ENCODE data around the gene RNF25.

Gene RNF25

DNA sequence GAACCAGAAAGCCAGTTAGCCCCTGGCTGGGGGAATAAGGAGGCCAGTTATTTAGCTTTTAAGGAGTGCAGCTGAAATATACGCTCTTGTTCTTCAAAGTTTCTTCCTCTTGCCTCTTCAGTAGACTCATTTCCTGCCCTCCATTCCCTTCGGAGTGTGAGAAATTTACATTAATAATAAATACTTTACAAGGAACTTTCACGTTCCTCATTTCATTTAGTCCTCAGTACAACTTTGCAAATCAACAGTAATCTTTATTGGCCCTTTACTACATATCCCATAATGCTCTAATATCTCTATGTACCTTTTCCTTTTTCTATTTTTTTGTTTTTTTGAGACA, 48.5 kb downstream of the RNF25 start:
- TF ChIP-seq, protein P1, sequence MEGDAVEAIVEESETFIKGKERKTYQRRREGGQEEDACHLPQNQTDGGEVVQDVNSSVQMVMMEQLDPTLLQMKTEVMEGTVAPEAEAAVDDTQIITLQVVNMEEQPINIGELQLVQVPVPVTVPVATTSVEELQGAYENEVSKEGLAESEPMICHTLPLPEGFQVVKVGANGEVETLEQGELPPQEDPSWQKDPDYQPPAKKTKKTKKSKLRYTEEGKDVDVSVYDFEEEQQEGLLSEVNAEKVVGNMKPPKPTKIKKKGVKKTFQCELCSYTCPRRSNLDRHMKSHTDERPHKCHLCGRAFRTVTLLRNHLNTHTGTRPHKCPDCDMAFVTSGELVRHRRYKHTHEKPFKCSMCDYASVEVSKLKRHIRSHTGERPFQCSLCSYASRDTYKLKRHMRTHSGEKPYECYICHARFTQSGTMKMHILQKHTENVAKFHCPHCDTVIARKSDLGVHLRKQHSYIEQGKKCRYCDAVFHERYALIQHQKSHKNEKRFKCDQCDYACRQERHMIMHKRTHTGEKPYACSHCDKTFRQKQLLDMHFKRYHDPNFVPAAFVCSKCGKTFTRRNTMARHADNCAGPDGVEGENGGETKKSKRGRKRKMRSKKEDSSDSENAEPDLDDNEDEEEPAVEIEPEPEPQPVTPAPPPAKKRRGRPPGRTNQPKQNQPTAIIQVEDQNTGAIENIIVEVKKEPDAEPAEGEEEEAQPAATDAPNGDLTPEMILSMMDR (IDR thresholded peaks at IDR 0.05; ENCODE audit: control insufficient read depth, insufficient read depth, low read depth, low read length, missing control alignments): no peak
- no peak overlapping the region for H3K4me3 ChIP-seq (ENCODE audit: control insufficient read depth, low read depth, low read length)

DNA sequence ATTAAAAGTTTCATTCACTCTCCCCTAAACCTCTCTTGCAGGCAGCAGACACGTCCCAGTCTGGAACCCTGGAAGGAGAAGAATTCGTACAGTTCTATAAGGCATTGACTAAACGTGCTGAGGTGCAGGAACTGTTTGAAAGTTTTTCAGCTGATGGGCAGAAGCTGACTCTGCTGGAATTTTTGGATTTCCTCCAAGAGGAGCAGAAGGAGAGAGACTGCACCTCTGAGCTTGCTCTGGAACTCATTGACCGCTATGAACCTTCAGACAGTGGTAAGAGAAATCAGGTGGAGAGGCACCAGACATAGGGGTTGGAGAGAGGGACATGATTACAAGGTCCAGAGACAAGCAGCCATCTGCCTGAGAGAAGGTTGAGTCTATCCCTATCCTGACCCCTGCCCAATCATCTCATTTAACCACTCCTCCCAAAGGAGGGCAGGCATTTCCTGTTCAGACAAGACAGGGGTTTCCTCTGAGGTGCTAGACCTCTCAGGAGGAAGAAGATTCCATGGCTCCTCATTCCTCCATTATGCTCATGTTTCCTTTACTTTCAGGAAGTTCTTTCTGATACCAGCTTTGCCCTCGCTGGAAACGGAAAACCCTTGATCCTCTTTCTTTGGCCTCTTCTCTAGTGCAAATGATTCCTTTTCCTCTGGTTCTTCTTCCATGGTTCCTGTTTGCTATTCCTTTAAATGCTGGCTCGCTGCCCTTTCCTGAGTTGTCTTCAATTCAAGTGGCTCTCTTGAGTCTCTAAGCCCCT, 49.0 kb downstream of the RNF25 start:
- no peak for DNase-seq (ENCODE audit: low read depth)

More for the DNA sequence above, 48.5 kb downstream of the RNF25 start:
- no peak for DNase-seq (ENCODE audit: low read depth)

DNA sequence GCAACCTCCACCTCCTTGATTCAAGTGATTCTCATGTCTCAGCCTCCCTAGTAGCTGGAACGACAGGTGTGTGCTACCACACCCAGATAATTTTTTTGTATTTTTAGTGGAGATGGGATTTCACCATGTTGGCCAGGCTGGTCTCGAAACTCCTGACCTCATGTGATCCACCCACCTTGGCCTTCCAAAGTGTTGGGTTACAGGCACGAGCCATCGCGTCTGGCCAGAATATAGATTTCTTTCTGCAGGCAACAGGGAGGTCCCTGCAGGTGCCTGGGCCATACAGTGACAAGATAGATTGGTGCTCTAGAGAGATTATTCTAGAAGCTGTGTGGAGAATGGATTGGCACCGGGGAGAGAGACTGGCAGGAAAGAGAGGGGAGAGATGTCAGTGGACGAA, 50.8 kb downstream of the RNF25 start:
- TF ChIP-seq, protein P1 (IDR thresholded peaks at IDR 0.05; ENCODE audit: control insufficient read depth, insufficient read depth, low read depth, low read length, missing control alignments): no peak
- DNase-seq (ENCODE audit: low read depth): no peak

More for the DNA sequence above, 49.0 kb downstream of the RNF25 start:
- no peak overlapping the region for H3K4me3 ChIP-seq (ENCODE audit: control insufficient read depth, low read depth, low read length)
- TF ChIP-seq, protein P1 (IDR thresholded peaks at IDR 0.05; ENCODE audit: control insufficient read depth, insufficient read depth, low read depth, low read length, missing control alignments): no peak

DNA sequence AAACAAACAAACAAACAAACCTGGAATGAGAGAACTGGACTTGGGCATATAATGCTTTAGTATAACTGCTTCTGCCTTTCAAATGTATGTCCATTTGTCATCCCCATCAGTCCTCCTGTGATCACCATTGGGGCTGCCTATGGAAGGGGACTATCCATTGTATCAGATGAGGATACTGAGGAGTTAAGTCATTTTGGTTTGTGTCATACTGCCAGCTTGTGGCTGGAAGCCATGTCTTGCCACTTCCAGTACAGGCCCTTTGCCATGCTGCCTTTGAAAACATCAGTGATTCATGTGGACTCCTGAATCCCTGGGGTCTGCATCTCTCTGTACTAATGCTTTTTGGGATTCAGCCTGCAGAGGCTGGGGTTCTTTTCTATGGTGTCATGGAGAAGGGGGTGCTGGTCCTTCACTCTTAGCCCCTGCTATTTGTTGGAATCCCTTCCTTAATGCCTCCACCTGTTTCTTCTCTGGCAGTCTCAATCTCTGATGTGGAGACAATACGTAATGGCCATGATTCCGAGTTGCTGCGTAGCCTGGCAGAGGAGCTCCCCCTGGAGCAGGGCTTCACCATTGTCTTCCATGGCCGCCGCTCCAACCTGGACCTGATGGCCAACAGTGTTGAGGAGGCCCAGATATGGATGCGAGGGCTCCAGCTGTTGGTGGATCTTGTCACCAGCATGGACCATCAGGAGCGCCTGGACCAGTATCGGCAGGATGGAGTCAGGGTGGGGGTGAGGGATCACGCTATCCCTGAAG, 53.5 kb downstream of the RNF25 start:
- H3K4me3 ChIP-seq (ENCODE audit: control insufficient read depth, low read depth, low read length): no peak overlapping the region
- no peak for DNase-seq (ENCODE audit: low read depth)
- TF ChIP-seq, protein P1 (IDR thresholded peaks at IDR 0.05; ENCODE audit: control insufficient read depth, insufficient read depth, low read depth, low read length, missing control alignments): peak; percentile 9

More for the DNA sequence above, 50.8 kb downstream of the RNF25 start:
- no peak overlapping the region for H3K4me3 ChIP-seq (ENCODE audit: control insufficient read depth, low read depth, low read length)

DNA sequence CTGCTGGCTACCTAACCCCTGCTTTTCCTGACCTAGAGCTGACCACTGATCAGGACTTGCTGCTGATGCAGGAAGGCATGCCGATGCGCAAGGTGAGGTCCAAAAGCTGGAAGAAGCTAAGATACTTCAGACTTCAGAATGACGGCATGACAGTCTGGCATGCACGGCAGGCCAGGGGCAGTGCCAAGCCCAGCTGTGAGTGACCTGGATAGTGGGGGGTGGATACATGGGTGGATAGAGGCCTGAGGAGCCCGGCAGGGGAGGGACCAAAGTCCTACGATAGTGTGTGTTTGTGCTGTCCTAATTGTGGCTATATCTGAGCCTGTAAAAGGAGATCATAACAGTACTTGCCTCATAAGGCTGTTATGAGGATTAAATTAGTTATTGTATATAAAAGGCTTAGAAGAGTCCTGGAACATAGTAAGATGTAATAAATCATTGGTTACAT, 55.9 kb downstream of the RNF25 start:
- H3K4me3 ChIP-seq (ENCODE audit: control insufficient read depth, low read depth, low read length): no peak overlapping the region
- TF ChIP-seq, protein P1 (IDR thresholded peaks at IDR 0.05; ENCODE audit: control insufficient read depth, insufficient read depth, low read depth, low read length, missing control alignments): no peak

More for the DNA sequence above, 55.9 kb downstream of the RNF25 start:
- no peak for DNase-seq (ENCODE audit: low read depth)

Measured in AG09309 (cell line).